HL-60 (cell line): ENCODE data around the gene FANCC.

ENCODE experiments used
- CTCF ChIP-seq: IDR thresholded peaks from one replicate; pipeline ENCODE4 v1.5.1; 2011; ENCODE audit warnings: low read length, control low read depth, inconsistent platforms; ENCODE audit not compliant: insufficient read depth
- TF ChIP-seq, protein P1 (sequence below): IDR thresholded peaks from 2 replicates; pipeline ENCODE4 v1.6.1; 2012; ENCODE audit warnings: low read depth; ENCODE audit not compliant: insufficient replicate concordance

DNA sequence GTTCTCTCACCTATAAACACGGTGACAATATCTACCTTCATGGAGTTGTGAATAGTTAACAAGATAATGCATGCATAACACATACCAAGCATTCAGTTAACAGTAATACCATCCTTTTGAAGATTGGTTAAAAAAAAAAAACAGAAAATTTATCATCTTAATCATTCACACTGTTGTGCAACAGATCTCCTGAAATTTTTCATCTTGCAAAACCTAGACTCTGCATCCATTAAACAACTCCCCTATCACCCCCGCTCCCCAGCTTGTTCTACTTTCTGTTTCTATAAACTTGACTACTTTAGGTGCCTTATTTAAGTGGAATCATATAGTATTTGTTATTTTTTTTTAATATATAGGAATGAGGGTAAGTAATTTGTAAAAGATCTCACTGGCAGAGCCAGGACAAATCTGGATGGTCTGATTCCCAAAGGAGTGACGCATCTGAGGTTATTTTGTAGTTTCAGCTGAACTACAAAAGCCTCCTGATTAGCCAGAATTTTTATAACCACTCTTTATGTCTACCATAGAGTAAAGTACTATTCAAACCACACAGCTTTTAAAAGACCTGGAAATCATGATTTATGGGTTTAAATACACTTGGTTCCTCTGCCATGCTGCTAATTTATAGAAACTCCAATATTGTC is 93.0 kb downstream of the FANCC start:
- TF ChIP-seq CTCF: no peak
- TF ChIP-seq, protein P1, sequence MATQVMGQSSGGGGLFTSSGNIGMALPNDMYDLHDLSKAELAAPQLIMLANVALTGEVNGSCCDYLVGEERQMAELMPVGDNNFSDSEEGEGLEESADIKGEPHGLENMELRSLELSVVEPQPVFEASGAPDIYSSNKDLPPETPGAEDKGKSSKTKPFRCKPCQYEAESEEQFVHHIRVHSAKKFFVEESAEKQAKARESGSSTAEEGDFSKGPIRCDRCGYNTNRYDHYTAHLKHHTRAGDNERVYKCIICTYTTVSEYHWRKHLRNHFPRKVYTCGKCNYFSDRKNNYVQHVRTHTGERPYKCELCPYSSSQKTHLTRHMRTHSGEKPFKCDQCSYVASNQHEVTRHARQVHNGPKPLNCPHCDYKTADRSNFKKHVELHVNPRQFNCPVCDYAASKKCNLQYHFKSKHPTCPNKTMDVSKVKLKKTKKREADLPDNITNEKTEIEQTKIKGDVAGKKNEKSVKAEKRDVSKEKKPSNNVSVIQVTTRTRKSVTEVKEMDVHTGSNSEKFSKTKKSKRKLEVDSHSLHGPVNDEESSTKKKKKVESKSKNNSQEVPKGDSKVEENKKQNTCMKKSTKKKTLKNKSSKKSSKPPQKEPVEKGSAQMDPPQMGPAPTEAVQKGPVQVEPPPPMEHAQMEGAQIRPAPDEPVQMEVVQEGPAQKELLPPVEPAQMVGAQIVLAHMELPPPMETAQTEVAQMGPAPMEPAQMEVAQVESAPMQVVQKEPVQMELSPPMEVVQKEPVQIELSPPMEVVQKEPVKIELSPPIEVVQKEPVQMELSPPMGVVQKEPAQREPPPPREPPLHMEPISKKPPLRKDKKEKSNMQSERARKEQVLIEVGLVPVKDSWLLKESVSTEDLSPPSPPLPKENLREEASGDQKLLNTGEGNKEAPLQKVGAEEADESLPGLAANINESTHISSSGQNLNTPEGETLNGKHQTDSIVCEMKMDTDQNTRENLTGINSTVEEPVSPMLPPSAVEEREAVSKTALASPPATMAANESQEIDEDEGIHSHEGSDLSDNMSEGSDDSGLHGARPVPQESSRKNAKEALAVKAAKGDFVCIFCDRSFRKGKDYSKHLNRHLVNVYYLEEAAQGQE: no peak
